Left kidney (tissue), 2 donors: ENCODE data around the gene PURB. TPM values are rescaled to one million over a fixed set of nuclear protein-coding genes. Genes with fewer than 3 reads are reported as not detected.
A peak's percentile ranks its signal among the peaks of the same experiment; 100 is the strongest.
"Not testable (repeated sequence)": the region's sequence is repeated elsewhere in the genome, so short reads cannot be mapped to it uniquely, and the experiment has no call there.

Source experiments
- DNase-seq: peaks from one replicate; pipeline ENCODE4 v3.0.0-alpha.2; 2013
- polyA plus RNA-seq: library from polyadenylated mRNA; unstranded; fragments of 120-200 nt; gene quantifications from one replicate; pipeline ENCODE4 v1.2.1, GENCODE V29; 2013; ENCODE audit not compliant: insufficient read length

PURB gene
- polyA plus RNA-seq, 1 donor, result 43.5 TPM

DNA sequence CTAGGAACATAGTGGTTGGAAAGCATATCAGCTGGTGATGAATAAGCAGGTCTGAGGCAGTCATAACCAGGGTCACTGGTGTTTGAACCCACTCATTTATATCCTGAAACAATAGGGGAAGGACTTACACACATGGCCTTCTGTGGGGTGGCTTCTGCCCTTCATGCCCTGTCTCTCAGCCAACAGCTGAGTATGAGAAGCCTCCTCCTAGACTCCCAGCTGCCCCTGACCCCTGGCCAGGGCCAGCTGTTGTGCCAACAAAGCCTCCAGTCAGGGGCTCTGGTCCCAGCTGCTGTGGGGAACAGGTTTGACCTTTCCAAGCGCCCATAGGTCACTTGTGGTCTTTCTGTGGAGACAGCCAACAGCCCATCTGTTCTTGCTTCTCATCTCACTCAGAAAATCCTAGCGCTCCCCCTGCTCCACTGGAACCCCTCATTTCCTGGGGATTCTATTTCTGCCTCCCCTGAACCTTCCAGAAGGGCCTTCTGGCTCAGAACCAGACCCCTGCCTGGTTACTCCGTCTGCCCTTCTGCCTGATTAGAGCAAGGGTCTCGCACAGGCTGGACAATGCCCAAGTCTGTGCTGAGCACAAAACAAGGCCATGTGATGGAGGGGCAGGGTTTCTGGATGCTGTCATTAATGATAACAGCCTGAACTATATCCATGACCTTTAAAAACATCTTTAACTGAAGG, 9.7 kb upstream of the PURB start:
- DNase-seq, result no peak

DNA sequence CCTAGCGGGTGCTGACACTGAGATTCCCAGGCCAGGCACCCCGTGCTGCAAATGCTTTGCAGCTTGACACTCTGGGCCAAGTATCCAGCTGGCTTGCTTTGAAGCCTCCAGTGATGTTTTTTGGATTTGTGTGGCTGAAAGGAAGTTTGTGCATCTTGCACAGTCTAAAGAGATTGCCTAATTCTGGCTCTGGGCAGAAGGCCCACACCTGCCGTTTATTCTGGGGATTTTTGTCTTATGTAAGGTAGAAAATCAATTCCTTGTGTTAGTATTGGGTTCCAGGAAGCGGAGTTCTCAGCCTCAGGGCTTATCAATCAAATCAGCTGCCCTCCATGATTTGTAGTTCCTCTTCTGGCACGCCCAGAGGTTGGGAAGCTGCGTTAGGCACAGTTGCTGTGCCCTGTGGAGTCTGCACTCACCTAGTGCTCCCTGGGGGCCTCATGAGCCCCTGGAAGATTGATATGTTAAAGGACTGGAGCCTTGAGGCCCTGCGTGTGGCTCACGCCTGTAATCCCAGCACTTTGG, 8.4 kb upstream of the PURB start:
- no peak for DNase-seq

DNA sequence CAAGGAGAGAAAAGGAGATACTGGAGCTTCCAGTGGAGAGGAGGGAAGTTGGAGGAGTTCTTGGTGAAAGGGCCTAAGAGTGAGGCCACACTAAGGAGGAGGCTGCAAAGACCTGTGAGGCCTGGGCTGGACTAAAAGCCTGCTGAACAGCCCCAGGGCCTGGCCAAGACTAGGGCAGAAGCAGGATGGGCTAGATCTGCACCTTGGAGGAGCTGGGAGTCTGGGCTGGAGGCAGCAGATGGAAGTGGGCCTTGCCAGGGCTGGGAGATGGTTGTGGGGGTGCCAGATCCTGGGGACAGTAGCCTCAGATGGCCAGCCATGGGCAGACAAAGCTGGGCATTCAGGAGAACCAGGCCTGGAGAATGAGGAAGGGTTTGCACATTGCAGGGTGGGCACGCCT, 6.5 kb upstream of the PURB start:
- no peak for DNase-seq

DNA sequence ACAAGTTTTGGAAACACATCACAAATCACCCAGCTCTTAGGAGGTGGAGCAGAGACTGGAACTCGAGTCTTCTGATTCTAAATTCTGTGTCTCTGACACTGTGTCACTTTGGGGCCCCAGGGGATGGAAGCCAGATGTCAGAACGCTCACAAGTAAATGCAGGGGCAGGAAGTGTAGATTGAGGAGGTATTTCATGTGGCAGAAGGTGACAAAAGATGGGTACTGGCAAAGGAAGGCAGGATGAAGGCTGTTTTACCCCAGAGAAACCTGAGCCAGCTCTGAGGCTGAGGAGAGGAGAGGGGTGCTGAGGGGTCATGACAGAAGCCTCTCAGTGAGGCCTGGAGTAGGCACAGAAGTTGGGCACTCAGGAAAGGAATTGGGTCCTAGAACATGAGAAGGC, 6.0 kb upstream of the PURB start:
- DNase-seq, result no peak

DNA sequence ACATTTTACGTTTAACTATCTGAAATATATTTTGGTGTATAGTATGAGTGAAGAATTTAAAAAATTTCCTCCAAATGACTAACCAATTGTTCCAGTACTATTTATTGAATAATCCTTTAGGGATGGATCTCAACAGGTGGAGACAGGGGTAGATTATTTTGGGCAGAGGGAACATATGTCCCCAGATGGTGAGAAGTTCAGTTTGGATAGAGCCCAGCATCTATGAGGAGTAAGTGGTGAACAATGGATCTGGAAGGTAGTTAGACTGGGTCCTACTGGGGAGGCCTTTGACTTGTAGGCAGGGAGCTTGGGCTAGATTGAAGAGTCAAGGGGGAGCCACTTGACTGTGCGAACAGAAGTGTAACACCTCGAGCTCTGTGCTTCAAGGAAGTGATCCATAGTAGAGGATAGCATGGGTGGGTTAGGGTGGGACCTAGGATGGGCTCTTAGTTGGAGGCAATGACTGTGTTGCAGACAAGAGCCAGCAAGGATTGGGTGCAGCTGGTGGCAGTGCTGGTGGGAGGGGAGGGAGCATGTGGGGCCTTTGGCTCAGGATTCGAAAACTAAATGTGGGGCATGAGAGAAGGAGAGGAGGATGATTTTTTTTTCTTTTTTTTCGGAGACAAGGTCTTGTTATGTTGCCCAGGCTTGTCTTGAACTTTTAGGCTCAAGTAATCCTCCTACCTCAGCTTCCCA, 3.9 kb upstream of the PURB start:
- no peak for DNase-seq

DNA sequence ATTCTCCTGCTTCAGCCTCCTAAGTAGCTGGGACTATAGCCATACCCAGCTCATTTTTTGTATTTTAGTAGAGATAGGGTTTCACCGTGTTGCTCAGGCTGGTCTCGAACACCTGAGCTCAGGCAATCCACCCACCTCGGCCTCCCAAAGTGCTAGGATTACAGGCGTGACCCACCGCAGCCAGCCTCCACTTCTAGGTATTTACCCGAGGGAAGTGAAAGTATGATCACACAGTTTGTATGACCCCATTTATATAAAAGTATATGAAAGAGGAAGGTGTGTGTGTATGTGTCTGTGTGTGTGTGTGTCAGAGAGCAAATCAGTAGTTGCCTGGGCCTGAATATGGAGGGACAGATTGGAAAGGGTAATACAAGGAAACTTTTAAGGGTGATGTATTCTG, 2.0 kb upstream of the PURB start:
- no peak for DNase-seq

DNA sequence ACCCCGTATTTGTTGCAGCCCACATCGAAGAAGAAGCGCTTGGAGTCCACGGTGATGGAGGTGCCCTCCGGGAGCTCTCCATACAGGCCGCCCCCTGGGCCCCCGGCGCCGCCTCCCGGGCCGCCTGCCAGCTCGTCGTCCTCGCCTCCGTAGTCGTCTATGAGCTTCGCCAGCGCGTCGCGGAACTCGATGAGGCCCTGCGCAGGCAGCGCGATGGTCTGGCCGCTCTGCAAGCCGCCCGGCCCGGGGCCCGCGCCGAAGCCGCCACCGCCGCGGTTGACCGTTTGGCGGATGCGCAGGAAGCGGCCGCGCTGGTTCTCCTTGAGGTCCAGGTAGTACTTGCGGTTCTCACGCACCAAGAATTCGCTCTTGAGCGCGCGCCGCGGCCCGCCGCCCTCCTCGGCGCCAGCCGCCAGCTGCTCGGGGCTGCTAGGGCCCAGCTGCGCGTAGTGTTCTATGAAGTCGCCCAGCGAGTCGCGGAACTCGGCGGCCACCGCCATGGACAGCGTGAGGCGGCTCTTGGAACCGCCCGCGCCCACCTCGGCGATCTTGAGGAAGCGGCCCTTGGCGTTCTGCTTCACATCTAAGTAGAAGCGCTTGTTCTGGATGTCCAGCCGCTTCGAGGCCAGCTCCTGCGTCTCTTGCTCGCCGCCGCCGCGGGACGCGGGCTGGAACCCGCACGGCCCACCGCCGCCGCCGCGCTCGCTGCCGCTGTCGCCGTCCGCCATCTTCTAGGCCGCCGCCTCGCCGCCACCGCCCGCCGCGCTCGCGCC, 523 bp downstream of the PURB start:
- peak; percentile 30 for DNase-seq

DNA sequence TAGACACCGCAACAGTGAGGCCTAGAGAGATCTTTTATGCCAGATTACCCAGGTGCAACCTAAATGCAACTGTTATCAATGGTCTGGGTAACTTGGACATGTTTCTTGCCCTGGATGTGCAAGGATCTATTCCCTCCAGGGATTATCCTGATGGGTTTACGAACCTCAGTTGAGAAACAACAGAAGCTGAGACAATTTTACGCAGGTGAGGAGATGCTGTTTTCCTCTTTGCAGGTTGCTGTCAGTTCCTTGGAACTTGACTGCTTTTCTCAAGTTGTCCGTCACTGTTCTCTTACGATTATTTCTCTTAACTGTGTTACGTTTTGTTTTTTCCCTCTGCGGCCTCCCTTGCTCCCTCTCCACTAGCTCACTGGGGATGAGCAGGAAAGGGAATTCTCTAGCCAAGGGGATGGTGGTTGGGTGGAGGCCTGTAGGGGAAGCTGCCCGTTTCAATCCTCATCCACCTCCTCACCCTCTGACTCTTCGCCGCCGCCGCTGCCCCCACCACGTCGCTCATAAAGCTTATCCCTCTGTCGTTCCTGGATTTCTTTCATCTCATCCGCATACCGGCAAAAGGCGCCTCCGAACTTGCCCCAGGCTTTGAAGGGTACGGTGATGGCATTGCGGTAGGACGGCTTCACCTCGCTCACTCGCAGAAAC, 1.2 kb downstream of the PURB start:
- no peak for DNase-seq

DNA sequence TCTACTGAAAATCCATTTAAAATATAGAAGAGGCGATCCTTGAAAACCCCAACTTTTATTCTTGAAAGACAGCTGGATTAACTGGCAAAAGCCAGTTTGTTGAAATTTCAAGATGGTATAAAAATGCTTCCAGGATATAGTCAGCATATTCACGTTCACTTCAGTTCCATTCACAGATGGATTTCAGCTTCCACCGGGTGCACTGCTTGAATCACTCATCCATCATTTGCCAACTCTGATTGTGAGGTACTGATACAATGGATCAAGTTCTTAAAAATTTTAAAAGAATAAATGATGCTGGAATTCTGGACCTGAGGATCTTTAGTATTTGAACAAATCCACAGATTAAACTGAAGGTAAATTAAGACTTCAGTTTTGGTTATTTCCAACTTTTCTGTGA, 2.4 kb downstream of the PURB start:
- DNase-seq, result no peak

DNA sequence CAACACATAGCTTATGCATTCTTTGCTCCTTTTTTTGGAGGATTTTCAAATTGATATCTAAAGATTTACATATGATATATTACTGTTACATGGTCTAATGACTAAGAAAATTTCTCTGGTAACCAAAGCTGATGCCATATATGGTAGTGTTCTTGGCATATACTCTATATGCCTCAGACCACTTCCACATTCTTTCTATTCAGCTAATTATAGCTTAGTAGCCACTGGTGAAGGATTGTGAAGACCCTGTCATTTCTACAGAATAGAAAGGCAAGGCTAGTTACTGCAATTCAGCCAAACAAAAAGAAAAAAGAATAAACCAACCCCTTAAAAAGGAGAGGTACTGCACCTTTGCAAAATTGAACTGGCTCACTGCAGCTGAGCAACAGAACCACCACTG, 3.7 kb downstream of the PURB start:
- DNase-seq, result no peak

DNA sequence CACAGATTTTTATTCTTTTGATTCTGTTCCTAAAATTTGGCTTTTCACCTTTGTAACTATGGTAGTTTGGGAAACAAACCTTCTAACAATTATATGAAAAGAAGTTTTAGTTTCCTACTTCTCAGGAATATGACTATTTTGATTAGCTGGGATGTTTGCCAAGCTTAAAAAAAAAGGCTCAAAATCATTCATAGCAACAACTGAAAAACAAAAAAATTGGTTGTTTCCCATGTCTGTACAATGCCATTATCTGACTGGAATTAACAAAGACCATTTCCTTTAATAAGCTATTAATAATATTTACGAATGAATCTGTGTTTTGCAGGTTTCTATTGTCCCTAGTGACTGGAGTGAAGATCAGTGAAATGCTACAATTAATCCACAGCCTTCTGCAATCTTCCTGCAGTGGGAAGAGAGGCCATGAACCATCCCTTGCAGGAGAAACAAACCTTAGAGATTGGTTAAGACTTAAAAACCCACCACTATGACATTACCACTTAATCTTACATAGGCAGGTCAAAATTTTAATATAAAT, 4.2 kb downstream of the PURB start:
- no peak for DNase-seq

DNA sequence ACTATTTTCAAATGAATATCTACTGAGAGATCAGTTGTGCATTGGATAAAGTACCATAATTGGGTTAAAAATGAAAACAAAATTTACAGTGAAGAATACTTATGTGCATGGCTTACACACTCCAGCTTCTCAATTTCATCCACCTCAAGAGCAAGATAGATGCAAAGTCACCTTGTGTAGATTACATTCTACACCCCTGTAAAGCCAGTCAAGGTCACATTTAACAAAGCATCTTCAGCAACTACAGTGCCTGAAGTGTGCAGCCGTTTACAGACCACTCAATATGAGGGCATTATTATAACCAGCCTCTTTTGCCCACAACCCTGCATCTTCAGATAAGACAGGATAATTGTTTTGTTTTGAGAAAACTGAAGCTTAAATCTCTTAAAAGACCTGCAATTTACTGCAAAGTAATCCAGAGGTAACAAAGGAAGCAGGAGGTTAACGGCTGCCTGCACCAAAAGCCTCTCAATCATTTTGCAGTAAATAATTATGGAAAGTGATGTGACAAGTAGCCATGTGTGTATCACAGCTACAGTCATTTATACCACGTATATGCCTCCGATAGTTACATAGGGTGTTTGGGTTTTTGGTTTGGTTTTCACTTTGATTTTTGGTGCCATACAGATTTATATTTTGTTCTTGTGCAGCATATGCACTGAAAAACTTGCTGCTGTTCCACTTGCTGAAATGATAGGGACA, 4.9 kb downstream of the PURB start:
- DNase-seq, result no peak

DNA sequence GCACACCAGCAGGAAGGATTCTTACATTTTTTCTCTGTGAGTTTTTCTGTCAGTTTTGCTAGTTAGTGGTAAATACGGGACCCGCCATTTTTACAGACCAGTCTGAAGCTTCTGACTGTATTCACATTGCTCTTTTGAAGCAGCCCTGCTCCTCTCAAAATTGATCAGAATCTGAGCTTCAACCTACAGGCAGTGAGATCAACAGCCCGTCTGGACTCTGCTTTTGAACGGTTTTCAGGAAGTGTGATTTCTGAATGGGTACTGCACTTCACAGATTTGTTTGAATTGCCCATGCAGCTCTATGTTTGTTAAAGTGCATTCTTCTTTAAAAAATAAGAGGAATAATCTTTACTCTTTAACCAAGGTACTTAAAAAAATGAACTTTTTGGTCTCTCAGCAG, 8.9 kb downstream of the PURB start:
- no peak for DNase-seq

DNA sequence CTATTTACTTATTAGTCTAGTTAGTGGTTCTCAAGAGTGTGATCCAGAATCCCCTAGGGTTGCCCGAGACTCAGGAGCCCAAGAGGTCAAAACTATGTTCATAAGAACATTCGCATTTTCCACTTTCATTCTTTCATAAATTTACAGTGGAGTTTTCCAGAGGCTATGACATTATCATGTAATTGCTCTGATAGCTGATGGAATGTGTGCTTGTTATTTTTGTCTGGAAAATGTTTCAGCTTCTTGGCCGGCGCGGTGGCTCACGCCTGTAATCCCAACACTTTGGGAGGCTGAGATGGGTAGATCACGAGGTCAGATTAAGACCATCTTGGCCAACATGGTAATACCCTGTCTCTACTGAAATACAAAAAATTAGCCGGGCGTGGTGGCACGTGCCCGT, 10.1 kb downstream of the PURB start:
- DNase-seq, result no peak

DNA sequence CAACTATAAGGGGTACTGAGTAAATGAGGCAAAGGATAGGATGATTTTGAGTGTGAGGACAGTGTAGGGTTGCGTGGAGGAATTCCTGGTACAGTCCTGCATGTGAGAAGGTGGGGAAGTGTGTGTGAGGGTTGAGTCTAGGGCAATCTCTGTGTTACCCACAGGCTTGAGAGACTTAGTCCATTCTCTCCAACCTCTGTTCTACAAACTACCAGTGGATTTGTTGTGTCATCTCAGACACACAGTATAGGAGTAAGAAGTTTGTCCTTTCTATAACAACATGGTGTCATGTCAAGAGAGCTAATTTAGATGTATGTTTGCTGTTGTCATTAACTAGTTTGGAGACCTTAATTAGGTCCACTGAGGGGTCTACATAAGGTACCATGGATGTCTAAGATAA, 12.5 kb downstream of the PURB start:
- DNase-seq, result no peak

DNA sequence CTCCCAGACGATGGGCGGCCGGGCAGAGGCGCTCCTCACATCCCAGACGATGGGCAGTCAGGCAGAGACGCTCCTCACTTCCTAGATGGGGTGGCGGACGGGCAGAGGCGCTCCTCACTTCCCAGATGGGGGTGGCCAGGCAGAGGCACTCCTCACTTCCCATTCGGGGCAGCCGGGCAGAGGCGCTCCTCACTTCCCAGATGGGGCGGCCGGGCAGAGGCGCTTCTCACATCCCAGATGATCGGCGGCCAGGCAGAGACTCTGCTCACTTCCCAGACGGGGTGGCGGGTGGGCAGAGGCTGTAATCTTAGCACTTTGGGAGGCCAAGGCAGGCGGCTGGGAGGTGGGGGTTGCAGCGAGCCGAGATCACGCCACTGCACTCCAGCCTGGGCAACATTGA, 13.4 kb downstream of the PURB start:
- DNase-seq, result not testable (repeated sequence)

DNA sequence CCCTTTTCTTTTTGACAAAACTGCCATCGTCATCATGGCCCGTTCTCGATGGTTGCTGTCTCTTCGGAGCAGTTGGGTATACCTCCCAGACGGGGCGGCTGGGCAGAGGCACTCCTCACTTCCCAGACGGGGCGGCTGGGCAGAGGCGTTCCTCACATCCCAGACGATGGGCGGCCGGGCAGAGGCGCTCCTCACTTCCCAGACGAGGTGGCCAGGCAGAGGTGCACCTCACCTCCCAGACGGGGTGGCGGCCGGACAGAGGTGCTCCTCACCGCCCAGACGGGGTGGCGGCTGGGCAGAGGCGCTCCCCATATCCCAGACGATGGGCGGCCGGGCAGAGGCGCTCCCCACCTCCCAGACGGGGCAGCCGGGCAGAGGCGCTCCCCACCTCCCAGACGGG, 14.6 kb downstream of the PURB start:
- DNase-seq, result not testable (repeated sequence)

DNA sequence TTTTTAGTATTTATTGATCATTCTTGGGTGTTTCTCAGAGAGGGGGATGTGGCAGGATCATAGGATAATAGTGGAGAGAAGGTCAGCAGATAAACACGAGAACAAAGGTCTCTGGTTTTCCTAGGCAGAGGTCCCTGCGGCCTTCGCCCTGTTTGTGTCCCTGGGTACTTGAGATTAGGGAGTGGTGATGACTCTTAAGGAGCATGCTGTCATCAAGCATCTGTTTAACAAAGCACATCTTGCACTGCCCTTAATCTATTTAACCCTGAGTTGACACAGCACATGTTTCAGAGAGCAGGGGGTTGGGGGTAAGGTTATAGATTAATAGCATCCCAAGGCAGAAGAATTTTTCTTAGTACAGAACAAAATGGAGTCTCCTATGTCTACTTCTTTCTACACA, 15.0 kb downstream of the PURB start:
- not testable (repeated sequence) for DNase-seq

DNA sequence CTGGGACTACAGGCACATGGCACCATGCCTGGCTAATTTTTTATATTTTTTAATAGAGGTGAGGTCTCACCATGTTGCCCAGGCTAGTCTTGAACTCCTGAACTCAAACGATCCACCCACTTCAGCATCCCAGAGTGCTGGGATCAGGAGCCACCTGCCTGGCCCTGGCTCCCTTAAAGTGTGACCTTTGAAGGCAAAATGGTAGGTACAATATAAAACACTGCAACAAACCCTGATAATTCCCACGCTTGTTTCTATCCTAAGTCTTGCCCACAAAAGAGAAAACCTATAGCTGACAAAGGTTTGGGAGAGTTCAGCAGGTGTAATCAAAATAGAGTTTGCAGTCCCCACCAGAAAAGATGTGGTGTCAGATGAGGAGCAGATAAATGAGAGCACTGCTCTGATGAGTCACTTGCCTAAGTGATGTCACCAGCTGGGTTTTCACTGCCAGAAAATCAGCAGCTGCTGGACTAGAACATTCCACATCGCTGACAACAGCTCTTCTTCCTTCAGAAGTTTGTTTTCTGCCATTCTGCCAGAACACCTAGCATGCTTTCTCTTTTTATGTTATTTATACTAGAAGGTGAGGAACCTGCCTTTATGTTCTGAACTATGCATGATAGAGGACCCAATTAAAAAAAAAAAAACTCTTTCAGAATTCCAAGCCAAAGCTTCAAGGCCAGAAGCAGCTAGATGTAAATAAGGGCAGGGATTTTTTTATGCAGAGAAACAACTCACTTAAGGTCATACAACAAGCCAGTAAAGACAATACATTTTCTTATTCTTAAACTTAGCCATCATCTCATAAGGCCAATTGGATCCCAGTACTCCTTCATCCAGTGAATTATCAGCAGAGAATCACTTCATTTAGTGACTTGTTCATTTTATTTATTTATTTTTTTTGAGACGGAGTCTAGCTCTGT, 18.0 kb downstream of the PURB start:
- DNase-seq, result no peak

DNA sequence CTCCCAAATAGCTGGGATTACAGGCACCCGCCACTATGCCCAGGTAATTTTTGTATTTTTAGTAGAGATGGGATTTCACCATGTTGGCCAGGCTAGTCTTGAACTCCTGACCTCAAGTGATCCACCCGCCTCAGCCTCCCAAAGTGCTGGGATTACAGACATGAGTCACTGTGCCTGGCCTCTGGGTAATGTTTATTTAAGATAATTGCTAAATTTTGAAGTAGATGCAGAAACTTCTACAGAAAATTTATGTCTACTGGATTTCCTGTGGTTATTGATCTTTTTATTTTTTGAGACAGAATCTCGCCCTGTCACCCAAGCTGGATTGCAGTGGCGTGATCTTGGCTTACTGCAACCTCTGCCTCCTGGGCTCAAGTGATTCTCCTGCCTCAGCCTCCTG, 23.4 kb downstream of the PURB start:
- DNase-seq, result not testable (repeated sequence)
